GM19025 (cell line): Measurements from ENCODE around the gene MXRA8.

ENCODE experiments used
- ATAC-seq: cut with Tn5 transposase; IDR thresholded peaks from one replicate; pipeline ENCODE4 v1.9.1; 2021; ENCODE audit warnings: mild to moderate bottlenecking, low read depth, moderate library complexity; ENCODE audit not compliant: unreplicated experiment

The MXRA8 gene

DNA sequence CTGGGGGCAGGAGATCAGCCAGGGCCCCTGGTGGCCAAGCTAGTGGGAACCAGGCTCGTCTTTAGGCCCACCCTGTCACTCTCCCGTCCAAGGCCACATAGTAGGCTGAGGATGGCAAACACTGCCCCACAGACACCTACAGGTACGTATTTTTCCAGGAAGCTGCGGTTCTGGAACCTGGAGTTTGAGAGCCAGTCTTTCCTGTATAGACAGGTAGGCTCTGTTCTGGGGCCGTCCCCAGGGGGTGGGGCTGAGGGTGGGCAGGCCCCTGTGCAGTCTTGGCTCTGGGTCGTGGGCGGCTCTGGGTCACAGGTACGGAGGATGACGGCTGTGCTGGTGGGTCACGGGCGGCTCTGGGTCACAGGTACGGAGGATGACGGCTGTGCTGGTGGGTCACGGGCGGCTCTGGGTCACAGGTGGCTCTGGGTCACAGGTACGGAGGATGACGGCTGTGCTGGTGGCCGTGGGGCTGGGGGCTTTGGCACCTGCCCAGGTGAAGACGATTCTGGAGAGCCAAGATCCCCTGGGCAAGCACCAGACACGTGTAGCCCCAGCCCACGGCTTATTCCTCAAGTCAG, 47.8 kb downstream of the MXRA8 start:
- ATAC-seq: no peak

GRCh38 chr1:1310109-1310385, 48.3 kb downstream of the MXRA8 start:
- no peak for ATAC-seq

DNA sequence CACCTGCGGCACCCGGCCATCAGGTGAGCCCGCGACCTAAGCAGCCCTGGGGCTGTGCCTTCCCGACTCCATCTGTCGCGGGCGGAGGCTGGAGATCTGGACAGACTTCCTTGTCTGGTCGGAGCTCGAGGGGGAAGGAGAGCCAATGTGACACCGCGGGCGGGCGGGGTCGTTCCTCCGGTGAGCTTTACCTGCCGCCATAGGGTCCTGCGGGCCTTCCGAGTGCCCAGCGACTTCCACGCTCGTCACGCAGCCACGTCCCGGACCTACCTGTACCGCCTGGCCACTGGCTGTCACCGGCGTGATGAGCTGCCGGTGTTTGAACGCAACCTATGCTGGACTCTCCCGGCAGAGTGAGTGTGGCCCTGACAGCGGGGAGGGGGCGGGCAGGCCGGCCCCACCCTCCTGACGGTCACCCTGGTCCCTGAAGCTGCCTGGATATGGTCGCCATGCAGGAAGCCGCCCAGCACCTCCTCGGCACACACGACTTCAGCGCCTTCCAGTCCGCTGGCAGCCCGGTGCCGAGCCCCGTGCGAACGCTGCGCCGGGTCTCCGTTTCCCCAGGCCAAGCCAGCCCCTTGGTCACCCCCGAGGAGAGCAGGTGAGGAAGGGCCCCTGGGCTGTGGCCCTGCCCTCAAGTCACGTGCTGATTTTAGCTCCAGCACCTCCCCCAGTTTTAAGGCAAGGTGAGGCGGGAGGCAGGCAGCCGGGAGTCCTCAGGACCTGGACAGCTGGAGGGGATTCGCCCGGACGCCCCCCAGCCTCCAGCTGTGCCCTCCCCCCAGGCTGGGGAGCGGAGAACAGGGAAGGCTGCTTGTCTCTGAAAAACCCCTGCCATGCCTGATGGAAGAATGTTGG, 48.9 kb downstream of the MXRA8 start:
- no peak for ATAC-seq

DNA sequence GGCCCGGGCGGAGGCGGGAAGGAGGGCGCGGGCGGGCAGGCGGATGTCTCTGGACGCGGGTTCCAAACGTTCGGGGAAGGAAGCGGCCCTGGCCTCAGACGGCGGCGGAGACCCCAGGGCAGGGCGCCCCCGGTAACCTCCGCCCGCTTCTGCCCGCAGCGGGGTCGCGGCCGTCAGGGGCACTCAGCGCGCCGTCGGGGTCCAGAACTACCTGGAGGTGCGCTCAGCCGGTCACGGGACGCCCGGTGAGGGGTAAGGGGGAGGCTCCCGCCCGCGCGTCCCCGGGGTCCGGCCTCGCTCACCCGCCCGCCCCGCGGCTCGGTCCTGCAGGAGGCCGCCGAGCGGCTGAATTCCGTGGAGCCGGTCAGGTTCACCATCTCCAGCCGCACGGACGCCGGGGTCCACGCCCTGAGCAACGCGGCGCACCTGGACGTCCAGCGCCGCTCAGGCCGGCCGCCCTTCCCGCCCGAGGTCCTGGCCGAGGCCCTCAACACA, 49.6 kb downstream of the MXRA8 start:
- no peak for ATAC-seq

DNA sequence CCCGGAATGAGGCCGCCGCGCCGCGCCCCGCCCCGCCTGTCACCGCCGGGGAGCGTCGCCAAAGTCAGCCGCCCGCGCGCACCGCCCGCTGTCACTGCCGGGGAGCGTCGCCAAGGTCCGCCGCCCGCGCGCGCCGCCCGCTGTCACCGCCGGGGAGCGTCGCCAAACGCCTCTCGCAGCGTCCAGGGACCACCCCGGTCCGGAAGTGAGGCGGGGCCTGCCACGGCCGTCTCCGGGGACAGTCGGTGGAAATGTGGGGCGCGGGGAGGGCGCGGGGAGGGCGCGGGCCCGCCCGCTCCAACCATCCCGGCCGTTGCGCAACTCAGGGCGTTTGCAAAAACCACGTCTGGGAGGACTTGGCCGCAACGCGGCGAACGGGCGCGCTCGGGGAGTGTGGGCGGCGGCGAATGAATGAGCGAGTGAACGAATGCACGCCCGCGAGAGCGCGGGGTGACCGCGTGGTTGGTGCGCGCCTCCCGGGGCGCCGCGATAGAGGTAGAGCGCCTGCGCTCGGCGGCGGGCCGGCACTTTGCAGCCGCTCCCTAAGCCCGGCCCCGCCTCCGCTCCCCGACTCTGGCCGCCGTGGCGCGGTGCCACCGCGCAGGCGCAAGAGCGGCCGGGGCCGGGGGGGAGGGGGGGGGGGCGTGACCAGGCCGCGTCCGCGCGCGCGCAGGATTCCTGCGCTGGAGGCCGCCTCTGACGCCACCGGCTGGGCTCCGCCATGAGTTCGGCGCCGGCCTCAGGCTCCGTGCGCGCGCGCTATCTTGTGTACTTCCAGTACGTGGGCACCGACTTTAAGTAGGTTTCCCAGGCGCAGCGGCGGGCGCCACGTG, 50.2 kb downstream of the MXRA8 start, which contains the start of the genes ACAP3 and PUSL1:
TSS of gene ACAP3 (minus strand) at position 8 of the 833 bp plus-strand sequence. CDS start 115 bp downstream, outside the sequence.
TSS of gene PUSL1 (plus strand) at position 675 of the 833 bp plus-strand sequence. CDS start at position 722, 47 bp downstream.
- ATAC-seq: peak; percentile 59

DNA sequence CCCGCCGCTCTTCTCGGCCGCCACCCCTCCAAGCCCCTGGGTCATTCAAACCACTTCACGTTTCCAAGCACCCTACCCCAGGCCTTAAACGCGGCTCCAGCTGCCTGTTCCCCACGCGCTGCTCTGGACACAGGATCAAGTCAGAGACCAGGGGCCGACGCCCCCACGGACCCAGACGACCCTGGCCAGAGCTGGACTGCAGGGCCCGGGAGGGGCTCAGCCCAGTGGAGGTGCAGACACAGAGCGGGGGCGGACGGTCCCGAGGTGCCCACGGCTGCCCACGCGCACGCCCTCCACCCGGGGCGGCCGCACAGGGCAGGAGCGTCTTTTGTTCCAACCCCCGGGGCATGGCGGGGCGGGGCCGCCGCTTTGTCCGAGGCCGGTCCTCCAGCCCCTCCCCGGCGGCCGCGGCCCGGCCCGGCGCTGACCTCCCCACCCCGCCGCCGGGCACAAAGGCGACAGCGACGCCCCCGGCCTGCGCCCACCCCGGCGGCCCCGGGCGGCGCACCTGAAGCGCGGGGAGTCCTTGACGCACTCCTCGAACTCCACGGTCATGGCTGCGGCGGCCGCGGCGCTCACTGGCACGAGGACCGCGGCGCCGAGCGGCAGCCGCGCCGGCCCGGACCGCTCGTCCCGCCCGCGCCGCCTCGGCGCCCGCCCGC, 51.0 kb downstream of the MXRA8 start:
- peak; percentile 7 for ATAC-seq

- ATAC-seq: no peak
These were observed 51.6 kb downstream of the MXRA8 start for GRCh38 chr1:1306661-1307260.

DNA sequence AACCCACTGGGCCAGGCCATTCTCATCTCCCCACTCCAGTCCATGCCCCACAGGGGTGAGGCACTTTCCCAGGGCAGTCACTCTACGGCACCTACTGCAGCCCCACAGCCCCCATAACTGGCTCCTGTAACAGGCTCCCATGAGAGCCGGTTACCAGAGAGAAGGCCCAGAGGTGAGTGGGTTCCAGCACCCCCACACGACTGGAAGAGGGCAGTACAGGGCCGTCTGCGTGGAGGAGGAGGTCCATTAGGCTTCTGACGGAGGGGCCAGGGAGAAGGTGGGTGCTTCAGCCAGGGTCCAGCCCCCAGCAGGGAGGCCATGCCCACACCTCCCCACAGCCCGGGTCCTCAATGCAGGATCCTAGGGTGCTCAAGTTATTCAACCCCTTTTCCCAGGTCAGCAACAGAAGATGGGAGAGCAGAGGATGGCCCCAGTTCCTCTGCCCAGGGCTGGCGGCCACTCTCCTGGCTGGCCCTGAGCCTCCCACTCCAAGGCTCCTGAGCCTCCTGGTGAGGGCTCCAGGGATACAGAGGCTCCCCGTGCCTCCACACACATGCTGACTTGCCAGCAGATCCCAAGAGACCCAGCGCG, 52.2 kb downstream of the MXRA8 start:
- ATAC-seq: no peak

DNA sequence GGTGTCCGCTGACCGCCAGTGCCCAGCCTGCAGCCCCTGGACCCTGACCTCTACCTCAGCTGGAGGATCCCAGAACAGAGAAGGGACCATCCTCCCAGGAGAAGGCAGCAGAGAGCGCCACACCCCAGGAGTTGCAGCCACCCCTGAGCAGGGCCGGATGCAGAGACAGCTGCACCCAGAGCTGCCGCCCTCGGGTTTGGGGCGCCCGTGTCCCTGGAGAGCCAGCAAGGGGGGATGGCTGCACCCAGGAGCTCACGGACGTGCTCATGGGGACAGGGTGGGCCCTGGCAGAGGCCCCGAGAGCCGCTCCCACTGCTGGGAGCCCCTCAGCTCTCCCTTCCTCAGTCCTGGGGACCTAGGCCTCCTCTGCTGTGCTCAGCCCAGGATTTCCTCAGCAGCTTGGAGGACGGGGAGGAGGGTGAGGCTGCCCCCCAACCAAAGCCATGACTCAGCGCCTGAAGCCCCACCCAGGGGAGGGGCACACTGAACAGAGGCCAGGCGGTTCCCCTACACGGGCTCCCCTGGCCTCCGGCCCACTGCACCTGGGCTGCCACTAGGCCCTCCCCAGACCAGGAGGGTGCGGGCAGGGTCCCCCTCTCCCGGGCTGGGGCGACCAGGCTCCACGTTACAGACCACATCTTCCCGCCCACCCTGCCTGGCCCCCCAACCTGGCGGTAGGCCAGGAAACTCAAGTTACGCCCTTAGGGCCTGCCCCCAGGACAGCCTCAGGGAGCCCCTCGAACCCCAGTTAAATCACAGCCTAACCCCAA, 52.9 kb downstream of the MXRA8 start:
- ATAC-seq: no peak

GRCh38 chr1:1304331-1305299, 53.7 kb downstream of the MXRA8 start:
- no peak for ATAC-seq

DNA sequence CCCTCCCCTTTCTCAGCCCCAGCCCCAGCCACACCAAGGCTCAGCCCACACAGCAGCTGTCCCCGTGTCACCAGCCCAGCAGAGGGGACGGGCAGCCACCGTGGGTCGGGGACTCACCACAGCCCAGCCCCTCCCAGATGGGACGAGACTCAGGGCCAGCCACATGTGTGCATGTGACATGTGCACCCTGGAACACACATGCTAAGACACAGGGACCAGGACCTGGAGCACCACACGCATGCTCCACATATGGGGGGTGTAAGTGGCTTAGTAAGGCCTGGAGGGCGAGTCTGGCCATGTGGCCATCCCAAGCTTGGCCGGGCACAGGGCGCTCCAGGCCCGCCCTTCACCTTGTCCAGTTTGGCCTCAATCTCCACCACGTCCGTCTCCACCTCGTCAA, 54.6 kb downstream of the MXRA8 start:
- ATAC-seq: no peak

DNA sequence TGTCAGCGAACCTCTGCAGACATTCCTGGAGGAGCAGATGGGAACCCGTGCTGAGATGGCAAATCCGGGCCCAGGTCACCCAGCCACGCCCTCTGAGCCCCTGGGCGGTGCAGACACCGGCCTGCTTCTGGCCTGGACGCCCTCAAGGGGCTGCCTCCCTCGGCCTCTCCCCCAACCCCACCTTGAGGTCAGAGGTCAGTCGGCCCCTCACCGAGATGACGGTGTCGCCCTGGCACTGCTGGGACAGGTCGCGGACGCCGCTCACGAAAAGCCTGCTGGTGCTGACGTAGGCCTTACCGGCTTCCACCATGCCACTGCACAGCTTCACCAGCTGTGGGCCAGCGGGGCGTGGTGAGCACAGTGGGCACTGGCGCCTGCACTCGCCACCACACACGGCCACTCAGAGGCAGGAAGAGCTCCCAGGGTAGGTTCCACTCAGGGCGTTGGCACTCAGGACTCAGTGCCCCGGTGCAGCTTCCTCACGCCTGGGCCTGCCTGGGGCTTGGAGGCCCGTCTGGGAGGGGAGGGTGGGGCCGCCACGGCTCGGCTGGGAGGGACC, 55.3 kb downstream of the MXRA8 start:
- no peak for ATAC-seq
